MG63 (cell line): ENCODE measurements around the gene PRKCH. TPM values are rescaled to one million over a fixed set of nuclear protein-coding genes. Genes with fewer than 3 reads are reported as not detected.
A peak's percentile ranks its signal among the peaks of the same experiment; 100 is the strongest.

Experiments
- DNase-seq: peaks from one replicate; pipeline ENCODE4 v3.0.0-alpha.2; 2020
- H3K27me3 ChIP-seq: fragments of 250-450 bp; sonication (Bioruptor Pico); 2 replicates; pipeline ENCODE4 v1.5.1; 2020; ENCODE audit warnings: mild to moderate bottlenecking, moderate library complexity
- H3K36me3 ChIP-seq: fragments of 250-450 bp; sonication (Bioruptor Pico); 2 replicates; pipeline ENCODE4 v1.5.1; 2020; ENCODE audit warnings: mild to moderate bottlenecking, moderate library complexity
- H3K4me3 ChIP-seq: fragments of 250-450 bp; sonication (Bioruptor Pico); 2 replicates; pipeline ENCODE4 v1.5.1; 2020; ENCODE audit warnings: mild to moderate bottlenecking, moderate library complexity
- H3K9me3 ChIP-seq: fragments of 250-450 bp; sonication (Bioruptor Pico); 2 replicates; pipeline ENCODE4 v1.5.1; 2020; ENCODE audit warnings: mild to moderate bottlenecking, moderate library complexity
- total RNA-seq: library from RNA; depleted of rRNA; stranded (reverse); fragments of >200 nt; shearing (Covaris generic); gene quantifications from 2 replicates; pipeline ENCODE4 v1.2.3, GENCODE V29; 2014; ENCODE audit warnings: low replicate concordance

Gene PRKCH
- total RNA-seq, 1 experiment from 2014 or later, result 6.0 TPM

DNA sequence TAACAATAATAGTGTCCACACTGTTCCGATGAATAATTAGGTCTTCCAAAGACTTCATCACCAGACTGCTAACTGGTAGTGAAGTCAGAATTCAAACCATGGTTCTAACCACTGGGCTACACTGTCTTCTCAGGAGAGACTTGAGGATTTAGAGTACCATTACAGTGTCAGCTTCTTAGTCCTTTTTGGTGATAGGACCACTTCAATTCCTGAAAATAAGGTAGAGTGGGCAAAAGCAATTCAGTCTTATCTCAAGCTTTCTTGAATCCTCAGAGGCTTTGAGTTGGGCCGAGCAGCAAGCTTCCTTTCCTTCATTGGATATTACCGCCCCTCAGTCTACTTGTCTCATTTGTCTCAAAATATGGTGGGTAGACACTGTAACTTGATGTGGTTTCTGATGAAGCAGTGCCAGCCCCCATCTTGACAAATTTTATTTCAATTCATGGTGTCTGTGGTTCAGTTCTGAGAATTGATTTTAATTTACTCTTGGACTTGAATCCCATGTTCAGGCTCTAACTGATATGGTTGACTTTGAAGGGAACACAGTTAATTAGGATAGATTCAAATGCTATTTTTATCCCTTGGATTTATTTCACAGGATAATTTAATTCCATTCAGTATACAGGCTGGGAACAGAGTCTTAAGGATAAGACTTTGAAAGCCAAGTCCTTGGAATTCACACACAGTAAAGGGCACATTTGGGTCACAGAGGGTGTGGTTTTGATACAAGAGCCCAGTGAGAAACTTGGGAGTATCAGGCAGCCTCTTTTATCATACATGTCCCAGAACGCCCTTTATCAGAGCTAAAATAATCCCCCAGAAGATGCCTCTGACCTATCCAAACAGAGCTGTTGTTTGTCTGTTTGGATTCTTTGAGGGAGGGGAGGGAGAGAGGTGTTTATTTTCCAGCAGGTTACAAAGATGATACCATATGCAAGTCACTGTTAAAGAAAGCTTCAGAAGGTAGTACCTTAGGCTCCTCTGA lies 167.3 kb downstream of the PRKCH start:
- DNase-seq, result no peak
- H3K4me3 ChIP-seq, result no peak overlapping the region

DNA sequence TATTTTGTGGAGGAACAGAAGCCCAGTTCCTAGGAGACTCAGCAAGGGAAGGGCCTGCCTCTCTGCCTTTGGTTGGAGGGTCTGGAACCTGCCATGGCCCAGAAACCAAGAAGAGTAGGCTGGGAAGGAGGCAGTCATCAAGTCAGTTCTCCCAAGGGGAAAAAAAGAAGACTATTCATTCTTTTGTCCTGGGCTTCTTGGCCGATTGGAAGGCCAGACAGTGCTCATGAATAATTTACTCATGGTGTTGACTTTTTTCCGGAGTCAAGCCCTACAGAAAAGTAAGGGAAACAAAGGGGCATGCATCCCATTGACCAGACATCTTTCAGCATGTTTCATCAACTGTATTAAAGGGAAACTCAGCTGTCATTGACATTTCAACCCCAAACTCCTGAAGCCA lies 168.1 kb downstream of the PRKCH start:
- Histone ChIP-seq H3K4me3 (no peak overlapping the region), H3K27me3 (no peaks in the 10 kb centered on the region), H3K36me3 (no peaks in the 10 kb centered on the region), H3K9me3 (no peaks in the 10 kb centered on the region)
- no peak for DNase-seq

More for the DNA sequence above, 167.3 kb downstream of the PRKCH start:
- Histone ChIP-seq H3K9me3 (no peaks in the 10 kb centered on the region), H3K27me3 (no peaks in the 10 kb centered on the region), H3K36me3 (no peaks in the 10 kb centered on the region)

DNA sequence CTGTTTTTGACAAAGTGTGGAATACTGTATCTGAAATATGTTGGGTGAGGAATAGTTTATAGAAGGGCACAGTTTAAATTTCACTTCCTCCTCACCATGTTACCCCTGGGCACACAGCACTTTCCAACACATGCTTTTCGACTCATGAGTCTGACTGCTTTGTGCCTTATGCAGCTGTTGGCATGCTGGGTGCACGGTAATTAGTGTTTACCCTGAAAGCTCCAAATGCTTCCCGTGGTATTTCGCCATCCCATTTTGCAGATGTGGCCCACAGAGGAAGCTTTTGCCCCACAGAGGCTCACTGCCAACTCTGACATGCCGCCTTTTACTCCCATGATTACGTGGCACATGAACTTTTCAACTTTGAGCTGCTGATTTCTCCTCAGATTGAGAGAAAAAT lies 168.6 kb downstream of the PRKCH start:
- no peaks in the 10 kb centered on the region for H3K36me3 ChIP-seq
- H3K4me3 ChIP-seq, result no peak overlapping the region
- no peaks in the 10 kb centered on the region for H3K27me3 ChIP-seq
- DNase-seq, result peak; percentile 45
- no peaks in the 10 kb centered on the region for H3K9me3 ChIP-seq

DNA sequence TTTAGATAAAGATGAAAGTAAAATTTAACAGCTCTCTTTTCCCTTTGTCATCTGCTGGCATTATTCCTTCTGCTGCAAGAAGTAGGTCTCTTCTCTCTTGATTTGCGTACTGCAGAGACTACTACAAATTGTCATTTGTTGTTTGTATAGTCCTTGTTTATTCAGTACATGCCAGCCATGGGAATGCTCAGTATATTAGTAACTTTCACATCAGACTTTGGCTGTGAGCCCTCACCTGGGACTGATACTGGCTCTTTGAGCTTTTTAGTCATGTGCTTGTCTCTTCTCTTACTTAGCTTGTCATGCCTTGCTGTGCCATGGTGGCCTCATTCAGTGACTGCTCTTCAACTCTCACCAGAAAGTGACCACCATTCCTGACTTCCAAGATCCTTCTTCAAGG lies 169.8 kb downstream of the PRKCH start:
- no peak for DNase-seq

DNA sequence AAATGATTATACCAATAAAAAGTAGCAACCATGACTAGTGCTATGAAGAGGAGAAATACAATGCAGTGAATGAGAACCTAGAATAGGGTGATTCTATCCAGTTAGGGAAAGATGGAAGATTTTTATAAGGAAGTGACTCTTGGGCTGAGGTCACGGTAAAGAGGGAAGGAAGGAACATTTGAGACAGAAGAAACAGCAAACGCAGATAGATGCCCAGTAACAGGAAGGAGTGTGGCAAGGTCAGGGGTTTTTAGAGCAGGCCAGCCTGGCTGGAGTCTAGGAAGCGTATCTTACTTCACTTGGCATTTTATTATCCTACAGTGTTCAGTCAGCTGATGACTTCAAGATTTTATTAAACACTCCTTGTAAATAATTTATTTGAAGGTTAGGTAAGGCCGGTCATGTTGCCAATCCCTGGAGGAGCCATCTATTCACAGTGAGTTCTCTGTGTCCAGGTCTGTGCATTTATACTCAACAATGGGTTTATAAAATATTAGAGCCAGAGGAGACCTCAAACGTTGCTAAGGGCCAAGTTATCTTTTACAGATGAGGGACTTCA lies 170.6 kb downstream of the PRKCH start:
- Histone ChIP-seq H3K36me3 (no peaks in the 10 kb centered on the region), H3K4me3 (no peak overlapping the region), H3K27me3 (no peaks in the 10 kb centered on the region), H3K9me3 (no peaks in the 10 kb centered on the region)
- DNase-seq, result no peak

More for the DNA sequence above, 169.8 kb downstream of the PRKCH start:
- H3K27me3 ChIP-seq, result no peaks in the 10 kb centered on the region
- H3K9me3 ChIP-seq, result no peaks in the 10 kb centered on the region
- no peaks in the 10 kb centered on the region for H3K36me3 ChIP-seq
- no peak overlapping the region for H3K4me3 ChIP-seq

DNA sequence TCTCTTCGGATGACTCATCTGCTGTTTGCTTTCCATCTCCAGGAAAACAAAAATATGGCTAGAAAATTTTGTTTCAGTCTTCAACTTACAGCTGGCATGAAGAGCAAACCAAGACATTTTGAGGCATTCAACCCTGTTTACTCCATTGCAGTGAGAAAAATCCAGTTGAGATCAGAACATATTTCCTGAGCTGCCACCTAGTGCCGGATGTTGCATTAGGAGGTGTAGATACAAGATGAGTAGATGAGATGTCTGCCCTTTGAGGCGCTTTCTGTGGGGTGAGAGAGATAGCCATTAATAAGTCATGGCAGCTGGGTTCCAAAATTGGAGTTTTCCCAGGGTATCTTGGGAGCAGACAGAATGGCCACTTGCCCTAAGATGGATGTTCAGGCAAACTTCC lies 171.1 kb downstream of the PRKCH start:
- Histone ChIP-seq H3K4me3 (no peak overlapping the region), H3K36me3 (no peaks in the 10 kb centered on the region)

DNA sequence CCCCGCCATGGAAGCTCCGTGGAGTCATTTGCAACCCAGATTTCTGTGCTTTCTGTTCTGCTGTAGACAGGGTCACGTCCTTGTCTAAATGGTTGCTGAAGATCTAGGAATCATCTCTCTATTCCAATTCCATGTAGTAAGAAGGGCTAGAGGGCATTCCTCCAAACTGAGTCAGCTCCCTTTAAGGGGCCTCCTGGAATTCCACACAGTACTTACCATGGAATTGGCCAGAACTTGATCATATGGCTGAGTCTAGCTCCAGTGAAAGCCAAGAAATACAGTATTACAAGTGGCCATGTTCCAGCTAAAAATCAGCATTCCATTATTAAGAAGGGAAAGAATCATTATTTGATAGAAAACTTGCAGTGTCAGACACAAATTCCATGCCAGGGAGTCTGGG lies 171.9 kb downstream of the PRKCH start:
- Histone ChIP-seq H3K27me3 (no peaks in the 10 kb centered on the region), H3K9me3 (no peaks in the 10 kb centered on the region), H3K4me3 (no peak overlapping the region), H3K36me3 (no peaks in the 10 kb centered on the region)
- DNase-seq, result peak; percentile 75

More for the DNA sequence above, 171.1 kb downstream of the PRKCH start:
- DNase-seq, result no peak
- Histone ChIP-seq H3K27me3 (no peaks in the 10 kb centered on the region), H3K9me3 (no peaks in the 10 kb centered on the region)

DNA sequence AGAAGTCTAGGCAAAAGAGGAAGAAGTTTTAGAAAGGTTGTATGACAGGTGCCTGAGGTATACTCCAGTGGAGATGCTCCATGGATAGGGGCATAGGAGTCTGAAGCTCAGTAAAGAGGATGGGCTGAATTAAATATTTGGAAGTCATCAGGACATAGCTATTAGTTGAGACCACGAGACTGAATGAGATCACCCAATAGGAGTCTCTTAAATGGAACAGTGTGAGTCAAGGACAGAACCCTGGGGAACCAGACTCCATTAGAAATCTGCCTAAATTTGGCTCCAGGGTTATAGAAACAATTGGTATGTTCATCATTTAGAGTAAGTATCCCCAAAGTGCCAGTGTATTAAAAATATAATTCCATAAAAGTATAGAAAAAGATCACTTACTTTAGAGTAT lies 172.6 kb downstream of the PRKCH start:
- H3K27me3 ChIP-seq, result no peaks in the 10 kb centered on the region
- H3K9me3 ChIP-seq, result no peaks in the 10 kb centered on the region
- no peaks in the 10 kb centered on the region for H3K36me3 ChIP-seq
- no peak overlapping the region for H3K4me3 ChIP-seq
- DNase-seq, result no peak

DNA sequence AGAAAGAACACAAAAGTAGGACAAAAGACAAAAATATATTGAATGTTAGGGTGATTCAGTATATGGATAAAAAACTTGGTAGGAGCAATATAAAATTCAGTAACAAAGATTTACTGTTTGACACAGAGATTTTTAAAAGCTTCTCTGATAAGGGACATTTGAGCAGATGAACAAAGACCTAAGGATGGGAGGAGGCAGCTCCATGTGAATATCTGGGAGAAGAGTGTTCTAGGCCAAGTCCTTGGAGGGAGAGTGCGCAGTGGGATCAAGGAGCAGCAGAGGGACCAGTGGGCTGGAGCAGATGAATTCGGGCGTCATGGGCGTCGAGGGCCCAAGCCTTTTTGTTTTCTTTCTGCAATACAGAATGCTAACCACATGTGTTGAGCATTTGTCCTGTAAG lies 174.4 kb downstream of the PRKCH start:
- Histone ChIP-seq H3K36me3 (no peaks in the 10 kb centered on the region), H3K27me3 (no peaks in the 10 kb centered on the region), H3K4me3 (no peak overlapping the region), H3K9me3 (no peaks in the 10 kb centered on the region)
- no peak for DNase-seq

DNA sequence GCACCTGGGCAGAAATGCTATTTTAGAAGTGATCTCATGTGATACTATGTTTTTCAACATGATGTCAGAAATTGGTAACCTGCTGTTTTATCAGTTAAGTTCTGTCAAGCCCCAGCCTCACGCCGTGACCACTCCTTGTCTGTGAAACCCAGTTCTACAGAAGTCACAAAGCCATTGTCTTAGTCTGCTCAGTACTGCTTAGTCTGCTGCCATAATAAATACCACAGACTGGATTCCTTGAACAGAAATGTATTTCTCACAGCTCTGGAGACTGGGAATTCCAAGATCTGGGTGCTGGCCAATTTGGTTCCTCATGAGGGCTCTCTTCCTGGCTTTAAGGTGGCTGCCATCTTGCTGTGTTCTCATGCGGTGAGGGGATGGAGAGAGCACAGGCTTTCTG lies 176.9 kb downstream of the PRKCH start:
- no peaks in the 10 kb centered on the region for H3K36me3 ChIP-seq
- H3K4me3 ChIP-seq, result no peak overlapping the region
- no peak for DNase-seq
- no peaks in the 10 kb centered on the region for H3K9me3 ChIP-seq
- H3K27me3 ChIP-seq, result no peaks in the 10 kb centered on the region

DNA sequence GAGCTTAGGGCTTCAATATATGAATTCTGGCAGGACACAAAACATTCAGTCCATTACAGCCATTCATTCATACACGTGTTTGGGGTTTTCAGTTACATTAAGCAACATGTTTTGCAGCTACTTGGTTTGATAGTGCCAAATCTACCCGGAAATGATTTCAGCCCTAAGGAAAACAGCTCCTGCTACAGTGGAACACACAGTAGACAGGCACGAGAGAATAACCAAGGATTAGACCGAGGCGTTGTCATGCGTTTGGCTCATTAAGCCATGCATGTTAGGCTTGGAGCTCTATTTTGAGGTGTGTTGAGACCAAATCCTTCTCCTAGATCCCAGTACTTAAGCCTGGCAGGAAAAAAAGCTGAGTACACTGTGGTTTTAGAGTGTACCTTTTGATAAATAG lies 177.4 kb downstream of the PRKCH start:
- Histone ChIP-seq H3K36me3 (no peaks in the 10 kb centered on the region), H3K4me3 (no peak overlapping the region), H3K9me3 (no peaks in the 10 kb centered on the region), H3K27me3 (no peaks in the 10 kb centered on the region)
- peak; percentile 39 for DNase-seq

DNA sequence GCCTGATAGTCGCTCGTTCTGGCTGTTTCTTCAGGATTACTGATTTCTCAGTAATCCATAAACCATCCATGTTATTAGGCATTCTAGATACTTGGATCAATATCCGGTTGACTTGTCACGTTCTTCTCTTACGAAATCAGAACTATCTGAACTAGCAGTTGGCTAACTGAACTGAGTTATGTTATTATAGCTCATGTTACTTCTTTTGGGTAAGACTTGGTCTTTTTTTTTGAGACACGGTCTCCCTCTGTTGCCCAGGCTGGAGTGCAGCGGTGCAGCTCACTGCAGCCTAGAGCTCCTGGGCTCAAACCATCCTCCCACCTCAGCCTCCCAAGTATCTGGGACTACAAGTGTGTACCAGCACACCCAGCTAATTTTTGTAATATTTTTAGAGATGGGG lies 178.6 kb downstream of the PRKCH start:
- H3K9me3 ChIP-seq, result no peaks in the 10 kb centered on the region
- no peak overlapping the region for H3K4me3 ChIP-seq
- H3K36me3 ChIP-seq, result no peaks in the 10 kb centered on the region
- no peak for DNase-seq
- H3K27me3 ChIP-seq, result no peaks in the 10 kb centered on the region

DNA sequence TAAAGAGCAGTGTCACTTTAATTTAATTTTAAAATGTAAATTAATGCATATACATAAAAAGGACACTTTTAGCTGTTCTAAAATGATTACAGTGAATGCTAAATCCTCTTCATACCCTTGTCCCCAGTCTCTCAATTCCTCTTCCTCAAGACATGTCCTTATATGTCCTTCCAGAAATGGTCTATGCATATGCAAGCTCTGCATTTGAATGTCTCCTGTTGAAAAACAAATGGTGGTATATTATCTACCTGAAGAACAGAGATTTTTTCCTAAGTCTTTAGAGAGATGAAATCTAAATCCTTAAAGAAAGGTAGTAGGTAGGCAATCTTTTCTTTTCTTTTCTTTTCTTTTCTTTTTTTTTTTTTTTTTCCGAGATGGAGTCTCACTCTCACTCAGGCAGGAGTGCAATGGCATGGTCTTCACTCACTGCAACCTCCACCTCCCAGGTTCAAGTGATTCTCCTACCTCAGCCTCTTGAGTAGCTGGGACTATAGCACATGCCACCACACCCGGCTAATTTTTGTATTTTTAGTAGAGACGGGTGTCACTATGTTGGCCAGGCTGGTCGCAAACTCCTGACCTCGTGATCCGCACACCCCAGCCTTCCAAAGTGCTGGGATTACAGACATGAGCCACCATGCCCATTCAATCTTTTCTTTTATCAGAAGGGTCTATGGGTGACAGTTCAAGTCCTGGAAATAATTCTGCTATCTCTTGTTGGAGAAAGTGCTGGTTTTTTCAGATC lies 180.5 kb downstream of the PRKCH start:
- no peak for DNase-seq
- H3K9me3 ChIP-seq, result no peaks in the 10 kb centered on the region
- no peaks in the 10 kb centered on the region for H3K36me3 ChIP-seq
- H3K4me3 ChIP-seq, result no peak overlapping the region
- no peaks in the 10 kb centered on the region for H3K27me3 ChIP-seq

DNA sequence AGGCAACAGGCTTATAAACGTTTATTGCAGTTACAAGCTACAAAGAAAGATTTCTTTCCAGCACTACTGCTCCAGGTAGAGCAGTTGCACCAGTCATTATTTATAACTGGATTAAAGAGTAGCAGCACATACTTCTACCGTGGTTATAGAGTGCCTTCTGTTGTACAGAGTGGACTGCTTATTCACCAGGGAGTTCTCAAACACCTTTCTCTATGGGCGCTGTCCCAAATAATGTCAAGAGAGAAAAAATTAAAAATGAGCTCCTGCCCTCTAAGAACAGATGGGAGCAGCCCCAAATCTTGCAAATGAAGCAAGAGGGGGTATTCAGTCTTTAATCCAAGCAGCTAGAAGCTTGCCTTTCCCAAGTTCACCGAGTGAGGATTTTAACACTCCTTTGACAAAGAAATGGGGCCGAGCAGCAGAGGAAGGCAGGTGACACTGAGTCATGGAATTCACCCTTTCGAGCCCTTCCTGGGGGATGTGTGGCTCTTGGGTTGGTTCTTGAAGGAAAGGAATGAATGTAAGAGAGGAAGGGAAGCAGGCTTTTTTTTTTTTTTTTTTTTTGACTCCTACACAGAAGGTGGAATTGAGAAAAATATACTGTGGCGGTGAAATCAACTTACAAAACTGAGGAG lies 181.2 kb downstream of the PRKCH start:
- no peak for DNase-seq
- Histone ChIP-seq H3K36me3 (no peaks in the 10 kb centered on the region), H3K9me3 (no peaks in the 10 kb centered on the region), H3K4me3 (no peak overlapping the region), H3K27me3 (no peaks in the 10 kb centered on the region)

DNA sequence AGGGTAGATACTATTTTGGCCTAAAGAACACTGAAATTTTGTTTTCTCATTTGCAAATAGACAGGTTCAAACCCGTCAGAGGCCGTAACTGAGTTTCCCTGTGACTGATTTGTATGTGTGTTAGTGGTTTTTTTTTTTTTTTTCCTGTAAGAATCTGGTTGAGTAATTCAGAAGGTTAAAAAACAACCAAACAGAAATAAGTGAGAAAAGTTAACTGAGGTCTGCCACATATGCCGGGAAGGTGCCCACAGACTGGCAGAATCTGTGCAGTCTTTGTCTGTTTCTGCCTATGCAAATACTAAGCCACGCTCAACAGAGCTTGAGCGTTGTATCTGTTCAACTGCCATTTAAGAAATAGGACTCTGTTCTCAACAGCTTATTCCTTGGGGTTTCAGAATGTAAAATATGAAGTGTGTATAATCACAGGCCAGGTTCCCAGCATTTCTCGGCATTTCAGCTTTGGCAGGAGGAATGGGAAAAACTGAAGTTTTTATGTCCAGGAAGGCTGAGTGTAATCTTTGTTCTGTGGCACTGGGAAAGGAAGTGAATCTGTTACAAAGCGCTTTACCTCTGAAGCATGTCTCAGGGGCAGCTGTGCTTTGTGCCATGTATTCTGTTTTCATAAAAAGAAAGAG lies 181.9 kb downstream of the PRKCH start:
- H3K27me3 ChIP-seq, result no peaks in the 10 kb centered on the region
- no peaks in the 10 kb centered on the region for H3K36me3 ChIP-seq
- no peak for DNase-seq
- H3K4me3 ChIP-seq, result no peak overlapping the region
- H3K9me3 ChIP-seq, result no peaks in the 10 kb centered on the region

DNA sequence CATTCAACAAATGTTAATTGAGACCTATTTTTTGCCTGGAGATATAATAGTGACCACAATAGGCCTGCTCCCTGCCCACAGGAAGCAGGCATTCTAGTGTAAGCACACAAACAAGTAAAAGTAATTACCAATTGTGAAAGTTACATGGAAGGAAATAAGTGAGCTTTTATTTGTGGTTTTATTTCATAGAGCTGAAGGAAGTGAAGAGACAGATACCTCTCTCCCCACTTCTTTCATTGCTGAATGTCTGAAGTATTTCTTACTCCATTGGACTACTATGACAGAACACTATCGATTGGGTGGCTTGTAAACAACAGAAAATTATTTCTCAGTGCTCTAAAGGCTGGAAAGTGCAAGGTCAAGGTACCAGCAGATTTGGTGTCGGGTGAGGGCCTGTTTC lies 183.5 kb downstream of the PRKCH start:
- H3K4me3 ChIP-seq, result no peak overlapping the region
- H3K9me3 ChIP-seq, result no peaks in the 10 kb centered on the region
- DNase-seq, result no peak
- no peaks in the 10 kb centered on the region for H3K27me3 ChIP-seq
- no peaks in the 10 kb centered on the region for H3K36me3 ChIP-seq
